ENCODE results near the gene RERE.

RERE gene

DNA sequence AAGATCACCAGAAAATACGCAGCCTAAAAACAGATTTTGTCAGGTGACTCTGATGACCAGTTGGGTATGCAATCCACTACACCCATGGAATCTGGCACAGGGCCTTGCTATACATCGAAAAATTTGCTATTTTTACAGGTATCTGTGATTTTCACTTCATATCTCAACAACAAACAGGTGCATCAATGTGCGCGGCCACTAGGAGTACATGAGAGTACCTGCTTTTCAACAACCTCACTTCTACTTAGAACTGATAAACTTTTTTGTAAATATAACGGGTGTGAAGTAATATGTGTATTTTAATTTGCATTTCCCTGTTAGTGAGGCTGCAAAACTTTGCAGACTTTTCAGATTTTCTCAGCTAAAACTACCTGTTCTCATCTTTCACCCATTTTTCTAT is 418.8 kb downstream of the RERE start:
- no peak overlapping the region for H3K4me3 ChIP-seq (ENCODE audit: low read depth in 1 of 2, low read length in 2 of 2)
- no peaks in the 10 kb centered on the region for H3K27me3 ChIP-seq (ENCODE audit: insufficient read depth, low read length, poor library complexity)
- TF ChIP-seq EZH2 (IDR thresholded peaks at IDR 0.05; ENCODE audit: borderline replicate concordance, low read depth, low read length, severe bottlenecking) = no peak
- TF ChIP-seq, protein P1, sequence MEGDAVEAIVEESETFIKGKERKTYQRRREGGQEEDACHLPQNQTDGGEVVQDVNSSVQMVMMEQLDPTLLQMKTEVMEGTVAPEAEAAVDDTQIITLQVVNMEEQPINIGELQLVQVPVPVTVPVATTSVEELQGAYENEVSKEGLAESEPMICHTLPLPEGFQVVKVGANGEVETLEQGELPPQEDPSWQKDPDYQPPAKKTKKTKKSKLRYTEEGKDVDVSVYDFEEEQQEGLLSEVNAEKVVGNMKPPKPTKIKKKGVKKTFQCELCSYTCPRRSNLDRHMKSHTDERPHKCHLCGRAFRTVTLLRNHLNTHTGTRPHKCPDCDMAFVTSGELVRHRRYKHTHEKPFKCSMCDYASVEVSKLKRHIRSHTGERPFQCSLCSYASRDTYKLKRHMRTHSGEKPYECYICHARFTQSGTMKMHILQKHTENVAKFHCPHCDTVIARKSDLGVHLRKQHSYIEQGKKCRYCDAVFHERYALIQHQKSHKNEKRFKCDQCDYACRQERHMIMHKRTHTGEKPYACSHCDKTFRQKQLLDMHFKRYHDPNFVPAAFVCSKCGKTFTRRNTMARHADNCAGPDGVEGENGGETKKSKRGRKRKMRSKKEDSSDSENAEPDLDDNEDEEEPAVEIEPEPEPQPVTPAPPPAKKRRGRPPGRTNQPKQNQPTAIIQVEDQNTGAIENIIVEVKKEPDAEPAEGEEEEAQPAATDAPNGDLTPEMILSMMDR (IDR thresholded peaks at IDR 0.05; ENCODE audit: borderline replicate concordance, extremely low read depth, low read length, poor library complexity, severe bottlenecking) = peak; percentile 29
- H3K79me2 ChIP-seq (ENCODE audit: insufficient read depth, low read length) = no peaks in the 10 kb centered on the region; the same call in 1 of the 2 replicates
- no peak for ATAC-seq (ENCODE audit: insufficient read depth, low read depth)
- no peaks in the 10 kb centered on the region for H3K36me3 ChIP-seq (ENCODE audit: insufficient read depth, low read length)
- H3K4me2 ChIP-seq (ENCODE audit: insufficient read depth, low read length) = no peak overlapping the region
- no peak overlapping the region for H3K9ac ChIP-seq (ENCODE audit: low read depth, low read length)
- H2AFZ ChIP-seq (ENCODE audit: low read depth, low read length) = no peak overlapping the region
- no peaks in the 10 kb centered on the region for H3K9me3 ChIP-seq (ENCODE audit: insufficient read depth, low read length, severe bottlenecking)
- H4K20me1 ChIP-seq (ENCODE audit: insufficient read depth, low read length) = peaks cover 11% of the 10 kb centered on the region; the same call in 1 of the 2 replicates
- peaks cover 40% of the 10 kb centered on the region for H3K4me1 ChIP-seq (ENCODE audit: insufficient read depth, low read length)
- no peak overlapping the region for H3K27ac ChIP-seq (ENCODE audit: low read length)
- DNase-seq = no peak

DNA sequence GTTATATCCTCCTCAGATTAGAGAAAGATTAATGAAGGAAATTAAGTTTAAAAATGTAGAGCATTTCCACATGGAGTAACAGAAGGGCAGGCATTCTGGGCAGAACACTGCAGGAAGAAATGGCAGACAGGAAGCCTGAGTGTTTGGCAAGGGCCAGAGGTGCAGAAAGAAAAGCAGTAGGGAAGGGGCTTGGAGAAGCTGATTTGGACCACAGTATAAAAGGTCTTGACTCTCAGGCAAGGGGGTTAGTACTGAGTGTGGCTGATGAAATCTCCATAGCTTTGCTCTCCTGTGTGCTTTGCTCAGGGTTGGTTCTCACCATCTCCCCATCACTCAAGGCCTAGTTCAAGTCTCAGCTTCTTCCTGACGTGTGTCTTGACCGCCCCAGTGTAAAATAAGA is 419.4 kb downstream of the RERE start:
- Histone ChIP-seq H3K79me2 (ENCODE audit: insufficient read depth, low read length) (no peaks in the 10 kb centered on the region; the same call in 1 of the 2 replicates), H3K4me1 (ENCODE audit: insufficient read depth, low read length) (peaks cover 40% of the 10 kb centered on the region), H3K9ac (ENCODE audit: low read depth, low read length) (no peak overlapping the region), H3K27ac (ENCODE audit: low read length) (0 out of 2 replicates have a peak overlapping the region, but pooled peaks have one; percentile 20), H4K20me1 (ENCODE audit: insufficient read depth, low read length) (peaks cover 11% of the 10 kb centered on the region; the same call in 1 of the 2 replicates), H3K27me3 (ENCODE audit: insufficient read depth, low read length, poor library complexity) (no peaks in the 10 kb centered on the region), H3K36me3 (ENCODE audit: insufficient read depth, low read length) (no peaks in the 10 kb centered on the region), H3K4me2 (ENCODE audit: insufficient read depth, low read length) (no peak overlapping the region), H2AFZ (ENCODE audit: low read depth, low read length) (no peak overlapping the region), H3K9me3 (ENCODE audit: insufficient read depth, low read length, severe bottlenecking) (no peaks in the 10 kb centered on the region), H3K4me3 (ENCODE audit: low read depth in 1 of 2, low read length in 2 of 2) (no peak overlapping the region)
- no peak for DNase-seq
- no peak for TF ChIP-seq EZH2 (IDR thresholded peaks at IDR 0.05; ENCODE audit: borderline replicate concordance, low read depth, low read length, severe bottlenecking)
- TF ChIP-seq, protein P1 (IDR thresholded peaks at IDR 0.05; ENCODE audit: borderline replicate concordance, extremely low read depth, low read length, poor library complexity, severe bottlenecking) = no peak
- no peak for ATAC-seq (ENCODE audit: insufficient read depth, low read depth)

DNA sequence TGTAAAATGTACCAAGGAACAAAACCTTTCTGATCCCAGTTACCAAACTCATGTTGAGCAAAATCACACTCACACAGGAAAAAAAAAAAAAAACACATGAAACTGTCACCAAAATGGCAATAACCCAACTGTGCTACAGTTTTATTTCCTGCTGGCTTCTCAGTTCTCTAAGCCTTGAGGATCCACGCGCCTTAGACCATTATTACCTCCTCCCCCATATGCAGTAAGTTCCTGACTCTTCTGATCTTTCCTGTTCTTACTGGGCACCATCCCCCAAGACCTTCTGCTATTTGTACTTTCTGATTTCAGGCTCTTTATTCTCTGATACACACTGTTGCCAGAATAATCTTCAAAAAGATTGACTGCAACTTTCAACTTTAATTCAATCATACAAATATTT is 419.9 kb downstream of the RERE start:
- Histone ChIP-seq H3K9ac (ENCODE audit: low read depth, low read length) (no peak overlapping the region), H3K36me3 (ENCODE audit: insufficient read depth, low read length) (no peaks in the 10 kb centered on the region), H2AFZ (ENCODE audit: low read depth, low read length) (no peak overlapping the region), H3K27ac (ENCODE audit: low read length) (no peak overlapping the region), H4K20me1 (ENCODE audit: insufficient read depth, low read length) (peaks cover 16% of the 10 kb centered on the region), H3K27me3 (ENCODE audit: insufficient read depth, low read length, poor library complexity) (no peaks in the 10 kb centered on the region), H3K4me1 (ENCODE audit: insufficient read depth, low read length) (peaks cover 40% of the 10 kb centered on the region), H3K4me2 (ENCODE audit: insufficient read depth, low read length) (no peak overlapping the region), H3K79me2 (ENCODE audit: insufficient read depth, low read length) (no peaks in the 10 kb centered on the region; the same call in 1 of the 2 replicates), H3K4me3 (ENCODE audit: low read depth in 1 of 2, low read length in 2 of 2) (no peak overlapping the region), H3K9me3 (ENCODE audit: insufficient read depth, low read length, severe bottlenecking) (no peaks in the 10 kb centered on the region)
- ATAC-seq (ENCODE audit: insufficient read depth, low read depth) = peak; percentile 50; the same call in 2 of the 3 replicates
- DNase-seq = peak; percentile 15
- TF ChIP-seq, protein P1 (IDR thresholded peaks at IDR 0.05; ENCODE audit: borderline replicate concordance, extremely low read depth, low read length, poor library complexity, severe bottlenecking) = no peak
- no peak for TF ChIP-seq EZH2 (IDR thresholded peaks at IDR 0.05; ENCODE audit: borderline replicate concordance, low read depth, low read length, severe bottlenecking)
